ENCODE data around the gene EXOSC6.
"Not testable (repeated sequence)": the region's sequence is repeated elsewhere in the genome, so short reads cannot be mapped to it uniquely, and the experiment has no call there.

DNA sequence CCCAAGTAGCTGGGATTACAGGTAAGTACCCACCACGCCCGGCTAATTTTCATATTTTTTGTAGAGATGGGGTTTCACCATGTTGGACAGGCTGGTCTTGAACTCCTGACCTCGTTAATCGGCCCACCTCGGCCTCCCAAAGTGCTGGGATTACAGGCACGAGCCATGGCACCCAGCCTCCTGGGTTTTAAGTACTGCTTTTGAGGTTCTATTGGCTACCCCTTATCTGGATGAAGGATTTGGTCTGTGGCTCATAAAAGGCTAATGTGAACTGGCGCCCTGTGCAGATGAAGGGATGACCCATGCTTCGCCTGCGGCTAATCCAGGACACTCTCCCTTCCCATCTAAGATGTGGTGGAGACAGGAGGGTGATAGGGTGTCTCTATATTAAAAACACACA, 52.6 kb downstream of the EXOSC6 start:
- TF ChIP-seq, protein P1, sequence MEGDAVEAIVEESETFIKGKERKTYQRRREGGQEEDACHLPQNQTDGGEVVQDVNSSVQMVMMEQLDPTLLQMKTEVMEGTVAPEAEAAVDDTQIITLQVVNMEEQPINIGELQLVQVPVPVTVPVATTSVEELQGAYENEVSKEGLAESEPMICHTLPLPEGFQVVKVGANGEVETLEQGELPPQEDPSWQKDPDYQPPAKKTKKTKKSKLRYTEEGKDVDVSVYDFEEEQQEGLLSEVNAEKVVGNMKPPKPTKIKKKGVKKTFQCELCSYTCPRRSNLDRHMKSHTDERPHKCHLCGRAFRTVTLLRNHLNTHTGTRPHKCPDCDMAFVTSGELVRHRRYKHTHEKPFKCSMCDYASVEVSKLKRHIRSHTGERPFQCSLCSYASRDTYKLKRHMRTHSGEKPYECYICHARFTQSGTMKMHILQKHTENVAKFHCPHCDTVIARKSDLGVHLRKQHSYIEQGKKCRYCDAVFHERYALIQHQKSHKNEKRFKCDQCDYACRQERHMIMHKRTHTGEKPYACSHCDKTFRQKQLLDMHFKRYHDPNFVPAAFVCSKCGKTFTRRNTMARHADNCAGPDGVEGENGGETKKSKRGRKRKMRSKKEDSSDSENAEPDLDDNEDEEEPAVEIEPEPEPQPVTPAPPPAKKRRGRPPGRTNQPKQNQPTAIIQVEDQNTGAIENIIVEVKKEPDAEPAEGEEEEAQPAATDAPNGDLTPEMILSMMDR (IDR thresholded peaks at IDR 0.05) = not testable (repeated sequence)
- TF ChIP-seq POLR2A (IDR thresholded peaks at IDR 0.05) = not testable (repeated sequence)

Measured in tibial nerve (tissue), 3 donors.